ENCODE measurements around the gene RPL18.

DNA sequence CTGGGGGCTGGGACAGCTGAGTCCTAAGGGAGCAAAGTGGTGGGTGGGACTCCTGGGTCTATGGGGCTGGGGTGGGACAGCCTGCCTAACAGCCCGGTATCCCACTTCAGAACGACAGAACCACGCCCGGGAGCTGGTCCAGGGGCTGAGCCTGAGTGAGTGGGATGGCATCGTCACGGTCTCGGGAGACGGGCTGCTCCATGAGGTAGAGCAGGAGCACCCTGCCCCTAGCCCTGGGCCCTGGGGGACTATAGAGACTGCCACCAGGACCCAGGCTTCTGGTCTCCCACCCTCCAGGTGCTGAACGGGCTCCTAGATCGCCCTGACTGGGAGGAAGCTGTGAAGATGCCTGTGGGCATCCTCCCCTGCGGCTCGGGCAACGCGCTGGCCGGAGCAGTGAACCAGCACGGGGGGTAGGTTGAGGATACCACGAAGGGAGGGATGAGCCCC lies 8.9 kb upstream of the RPL18 start:
- TF ChIP-seq, protein P1, sequence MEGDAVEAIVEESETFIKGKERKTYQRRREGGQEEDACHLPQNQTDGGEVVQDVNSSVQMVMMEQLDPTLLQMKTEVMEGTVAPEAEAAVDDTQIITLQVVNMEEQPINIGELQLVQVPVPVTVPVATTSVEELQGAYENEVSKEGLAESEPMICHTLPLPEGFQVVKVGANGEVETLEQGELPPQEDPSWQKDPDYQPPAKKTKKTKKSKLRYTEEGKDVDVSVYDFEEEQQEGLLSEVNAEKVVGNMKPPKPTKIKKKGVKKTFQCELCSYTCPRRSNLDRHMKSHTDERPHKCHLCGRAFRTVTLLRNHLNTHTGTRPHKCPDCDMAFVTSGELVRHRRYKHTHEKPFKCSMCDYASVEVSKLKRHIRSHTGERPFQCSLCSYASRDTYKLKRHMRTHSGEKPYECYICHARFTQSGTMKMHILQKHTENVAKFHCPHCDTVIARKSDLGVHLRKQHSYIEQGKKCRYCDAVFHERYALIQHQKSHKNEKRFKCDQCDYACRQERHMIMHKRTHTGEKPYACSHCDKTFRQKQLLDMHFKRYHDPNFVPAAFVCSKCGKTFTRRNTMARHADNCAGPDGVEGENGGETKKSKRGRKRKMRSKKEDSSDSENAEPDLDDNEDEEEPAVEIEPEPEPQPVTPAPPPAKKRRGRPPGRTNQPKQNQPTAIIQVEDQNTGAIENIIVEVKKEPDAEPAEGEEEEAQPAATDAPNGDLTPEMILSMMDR (conservative IDR thresholded peaks at IDR 0.05 in 1 of 2, IDR thresholded peaks at IDR 0.05 in 1 of 2; ENCODE audit: extremely low read depth in 1 of 2, insufficient read depth in 1 of 2, low read depth in 1 of 2, low read length in 2 of 2) = no peak
- no peak for TF ChIP-seq EZH2 (IDR thresholded peaks at IDR 0.05; ENCODE audit: borderline replicate concordance, low read length)

Measured in mammary epithelial cell (primary cell).